T-helper 17 cell (primary cell): Measurements from ENCODE around the gene PRCC. TPM values are rescaled to one million over a fixed set of nuclear protein-coding genes. Genes with fewer than 3 reads are reported as not detected.
A peak's percentile ranks its signal among the peaks of the same experiment; 100 is the strongest.

ENCODE experiments used
- ATAC-seq: fragments of 150-1000 bp; cut with Tn5 transposase; 2 replicates; pipeline ENCODE4 v1.10.0; 2021; ENCODE audit warnings: mild to moderate bottlenecking, moderate library complexity
- DNase-seq, 3 donors: peaks; one replicate each; pipeline versions ENCODE4 v3.0.0 to v3.0.0-alpha.2; 2020 to 2021
- H3K9me3 ChIP-seq: one replicate; pipeline ENCODE4 v1.7.0; 2013; ENCODE audit warnings: low read length, mild to moderate bottlenecking; ENCODE audit not compliant: control insufficient read depth, poor library complexity, severe bottlenecking
- H3K27ac Mint-ChIP-seq: one replicate; pipeline ENCODE4 v1.8.0; 2022; ENCODE audit warnings: mild to moderate bottlenecking, moderate library complexity, mixed read lengths
- H3K27me3 Mint-ChIP-seq: one replicate; pipeline ENCODE4 v1.8.0; 2022; ENCODE audit warnings: mixed read lengths
- H3K36me3 Mint-ChIP-seq: one replicate; pipeline ENCODE4 v1.8.0; 2022; ENCODE audit warnings: low read depth, mixed read lengths
- H3K4me1 Mint-ChIP-seq: one replicate; pipeline ENCODE4 v1.8.0; 2022; ENCODE audit warnings: mild to moderate bottlenecking, mixed read lengths
- H3K4me3 Mint-ChIP-seq: one replicate; pipeline ENCODE4 v1.8.0; 2022; ENCODE audit warnings: mild to moderate bottlenecking, moderate library complexity, mixed read lengths
- total RNA-seq, 4 donors: library from RNA in 2 of 4; stranded (reverse) in 2 of 4; gene quantifications; one replicate each; pipeline ENCODE4 v1.2.3 and lab custom pipeline; 2022 to 2026

Gene PRCC
- total RNA-seq, 2 donors from 2014 or later: 51.0 to 82.4 TPM

- Mint-ChIP-seq H3K27me3 (no peaks in the 10 kb centered on the region), H3K27ac (peak overlapping the region; percentile 99), H3K4me1 (peaks cover 64% of the 10 kb centered on the region), H3K36me3 (peaks cover 19% of the 10 kb centered on the region), H3K4me3 (peak overlapping the region; percentile 95)
- DNase-seq (no peak), ATAC-seq (no peak)
- H3K9me3 ChIP-seq: no peaks in the 10 kb centered on the region
Measured at GRCh38 chr1:156811168-156811567, 43.8 kb downstream of the PRCC start.

GRCh38 chr1:156812293-156812990 lies 45.1 kb downstream of the PRCC start:
- Mint-ChIP-seq H3K4me1 (peaks cover 71% of the 10 kb centered on the region), H3K4me3 (peak overlapping the region; percentile 95), H3K27me3 (no peaks in the 10 kb centered on the region), H3K27ac (peak overlapping the region; percentile 99), H3K36me3 (peaks cover 22% of the 10 kb centered on the region)
- H3K9me3 ChIP-seq: no peaks in the 10 kb centered on the region
- no peak for ATAC-seq
- no peak for DNase-seq

GRCh38 chr1:156813298-156813697 lies 46.0 kb downstream of the PRCC start:
- H3K27ac Mint-ChIP-seq: peak overlapping the region; percentile 99
- peaks cover 20% of the 10 kb centered on the region for H3K36me3 Mint-ChIP-seq
- H3K4me1 Mint-ChIP-seq: peaks cover 66% of the 10 kb centered on the region
- H3K9me3 ChIP-seq: no peaks in the 10 kb centered on the region
- ATAC-seq: no peak
- peak overlapping the region; percentile 95 for H3K4me3 Mint-ChIP-seq
- H3K27me3 Mint-ChIP-seq: no peaks in the 10 kb centered on the region
- no peak for DNase-seq

- peaks cover 61% of the 10 kb centered on the region for H3K4me1 Mint-ChIP-seq
- H3K36me3 Mint-ChIP-seq: peaks cover 20% of the 10 kb centered on the region
- DNase-seq (peak; percentile 59 to 76 (median 73)), ATAC-seq (peak; percentile 48)
- H3K9me3 ChIP-seq: no peaks in the 10 kb centered on the region
- H3K4me3 Mint-ChIP-seq: peak overlapping the region; percentile 95
- peak overlapping the region; percentile 99 for H3K27ac Mint-ChIP-seq
- H3K27me3 Mint-ChIP-seq: no peaks in the 10 kb centered on the region
Measured at GRCh38 chr1:156813750-156814570, 46.6 kb downstream of the PRCC start.

GRCh38 chr1:156814571-156815260 lies 47.4 kb downstream of the PRCC start:
- H3K9me3 ChIP-seq: no peaks in the 10 kb centered on the region
- peaks cover 20% of the 10 kb centered on the region for H3K36me3 Mint-ChIP-seq
- no peaks in the 10 kb centered on the region for H3K27me3 Mint-ChIP-seq
- H3K4me1 Mint-ChIP-seq: peaks cover 58% of the 10 kb centered on the region
- peak overlapping the region; percentile 99 for H3K27ac Mint-ChIP-seq
- peak in 2 of 3 donors; percentile 44 to 63 for DNase-seq
- H3K4me3 Mint-ChIP-seq: peak overlapping the region; percentile 95
- no peak for ATAC-seq

- H3K27ac Mint-ChIP-seq: peak overlapping the region; percentile 99
Measured at GRCh38 chr1:156815307-156815826, 48.0 kb downstream of the PRCC start.

GRCh38 chr1:156815961-156816422 lies 48.7 kb downstream of the PRCC start:
- Mint-ChIP-seq H3K36me3 (peaks cover 18% of the 10 kb centered on the region), H3K27me3 (no peaks in the 10 kb centered on the region), H3K4me3 (peak overlapping the region; percentile 95), H3K27ac (peak overlapping the region; percentile 99), H3K4me1 (peaks cover 56% of the 10 kb centered on the region)
- peak in 1 of 3 donors; percentile 21 for DNase-seq
- no peak for ATAC-seq
- no peaks in the 10 kb centered on the region for H3K9me3 ChIP-seq

More at GRCh38 chr1:156815307-156815826, 48.0 kb downstream of the PRCC start:
- DNase-seq (no peak), ATAC-seq (no peak)
- Mint-ChIP-seq H3K27me3 (no peaks in the 10 kb centered on the region), H3K36me3 (peaks cover 20% of the 10 kb centered on the region), H3K4me1 (peaks cover 58% of the 10 kb centered on the region), H3K4me3 (peak overlapping the region; percentile 95)
- no peaks in the 10 kb centered on the region for H3K9me3 ChIP-seq

- ATAC-seq: peak; percentile 91
- Mint-ChIP-seq H3K27me3 (no peaks in the 10 kb centered on the region), H3K4me3 (peak within 1 kb of the TSS; percentile 95), H3K27ac (peak within 1 kb of the TSS; percentile 99), H3K4me1 (peaks cover 49% of the 10 kb centered on the region), H3K36me3 (peaks cover 15% of the 10 kb centered on the region)
- DNase-seq: peak; percentile 86 to 94 (median 89)
- no peaks in the 10 kb centered on the region for H3K9me3 ChIP-seq
Measured at GRCh38 chr1:156816561-156817328, 49.4 kb downstream of the PRCC start, which contains the start of gene SH2D2A. TSS of gene SH2D2A (minus strand) at chr1:156816848. CDS start at chr1:156816708, 140 bp downstream.

- Mint-ChIP-seq H3K4me1 (peaks cover 7% of the 10 kb centered on the region), H3K27me3 (no peaks in the 10 kb centered on the region), H3K27ac (no peak overlapping the region), H3K36me3 (peaks cover 2% of the 10 kb centered on the region), H3K4me3 (no peak overlapping the region)
- DNase-seq (no peak), ATAC-seq (no peak)
- no peaks in the 10 kb centered on the region for H3K9me3 ChIP-seq
Measured at GRCh38 chr1:156821801-156822200, 54.5 kb downstream of the PRCC start.

GRCh38 chr1:156822680-156823079 lies 55.3 kb downstream of the PRCC start:
- peaks cover 3% of the 10 kb centered on the region for H3K4me1 Mint-ChIP-seq

GRCh38 chr1:156823210-156823790 lies 56.0 kb downstream of the PRCC start:
- no peak for DNase-seq
- Mint-ChIP-seq H3K27me3 (peaks cover 2% of the 10 kb centered on the region), H3K4me3 (no peak overlapping the region), H3K36me3 (no peaks in the 10 kb centered on the region), H3K4me1 (no peaks in the 10 kb centered on the region), H3K27ac (no peak overlapping the region)
- H3K9me3 ChIP-seq: no peaks in the 10 kb centered on the region
- no peak for ATAC-seq

More at GRCh38 chr1:156822680-156823079, 55.3 kb downstream of the PRCC start:
- H3K9me3 ChIP-seq: no peaks in the 10 kb centered on the region
- no peak for DNase-seq
- no peak for ATAC-seq
- no peaks in the 10 kb centered on the region for H3K36me3 Mint-ChIP-seq
- no peak overlapping the region for H3K4me3 Mint-ChIP-seq
- no peak overlapping the region for H3K27ac Mint-ChIP-seq
- no peaks in the 10 kb centered on the region for H3K27me3 Mint-ChIP-seq

- no peaks in the 10 kb centered on the region for H3K9me3 ChIP-seq
- DNase-seq (no peak), ATAC-seq (no peak)
- H3K27me3 Mint-ChIP-seq: peaks cover 20% of the 10 kb centered on the region
- peaks cover 3% of the 10 kb centered on the region for H3K4me1 Mint-ChIP-seq
- H3K4me3 Mint-ChIP-seq: no peak overlapping the region
- H3K36me3 Mint-ChIP-seq: peaks cover 4% of the 10 kb centered on the region
- no peak overlapping the region for H3K27ac Mint-ChIP-seq
Measured at GRCh38 chr1:156826630-156827029, 59.3 kb downstream of the PRCC start.
